Esophagus muscularis mucosa (tissue), 4 donors: ENCODE measurements around the gene GDF7. TPM values are rescaled to one million over a fixed set of nuclear protein-coding genes. Genes with fewer than 3 reads are reported as not detected.

Experiments
- DNase-seq: peaks from one replicate; pipeline ENCODE4 v3.0.0-alpha.2; 2017; ENCODE audit errors: extremely low spot score
- H3K27ac ChIP-seq, 4 donors: fragments of 200-600 bp; sonication (generic); replicated peaks in 1 of 4; 1 replicate in 3 of 4; 2 replicates in 1 of 4; pipeline ENCODE4 v1.5.1; 2016 to 2019; ENCODE audit warnings: mild to moderate bottlenecking in 1 of 4
- H3K27me3 ChIP-seq, 4 donors: fragments of 200-600 bp; sonication (generic); one replicate each; pipeline versions ENCODE4 v1.5.1 to v1.6.0; 2016 to 2019
- H3K36me3 ChIP-seq, 4 donors: fragments of 200-600 bp; sonication (generic); one replicate each; pipeline ENCODE4 v1.5.1; 2016 to 2019
- H3K4me1 ChIP-seq, 4 donors: fragments of 200-600 bp; sonication (generic); one replicate each; pipeline ENCODE4 v1.5.1; 2016 to 2019
- H3K4me3 ChIP-seq, 4 donors: fragments of 200-600 bp; sonication (generic); 1 replicate in 2 of 4; 2 replicates in 2 of 4; pipeline ENCODE4 v1.5.1; 2016 to 2019; ENCODE audit warnings: mild to moderate bottlenecking in 4 of 4, moderate library complexity in 1 of 4
- H3K9me3 ChIP-seq, 4 donors: fragments of 200-600 bp; sonication (generic); 1 replicate in 3 of 4; 2 replicates in 1 of 4; pipeline ENCODE4 v1.5.1; 2016 to 2019
- CTCF ChIP-seq, 3 experiments: fragments of 200-600 bp in 2 of 3; fragments of 450-650 bp in 1 of 3; sonication (generic) in 2 of 3; IDR thresholded peaks; one replicate each; pipeline ENCODE4 v1.5.1; 2017 to 2019; ENCODE audit warnings: antibody characterized with exemption in 3 of 3, mild to moderate bottlenecking in 2 of 3, moderate library complexity in 1 of 3
- EP300 ChIP-seq: sonication (generic); formaldehyde crosslinking; IDR thresholded peaks from one replicate; pipeline ENCODE4 v1.6.1; 2017; ENCODE audit warnings: antibody characterized with exemption
- POLR2A ChIP-seq: fragments of 450-650 bp; IDR thresholded peaks from one replicate; pipeline ENCODE4 v1.6.1; 2017; ENCODE audit warnings: antibody characterized with exemption, moderate library complexity, mild to moderate bottlenecking, low read depth
- POLR2AphosphoS5 ChIP-seq, 2 donors: sonication (generic); formaldehyde crosslinking; IDR thresholded peaks; one replicate each; pipeline ENCODE4 v1.6.1; 2017; ENCODE audit warnings: antibody characterized with exemption in 2 of 2
- WGBS: methylation state at CpG from one replicate; pipeline ENCODE4 v1.1.5; 2018; 5-methylcytosine and 5-hydroxymethylcytosine counted together
- intact Hi-C: fragments of 100-400 bp; cut with DNase I; formaldehyde crosslinking; loops from one replicate; pipeline ENCODE4 v1.15.1; 2023
- total RNA-seq, 4 donors: library from RNA; depleted of rRNA; stranded (reverse); fragments of >200 nt; gene quantifications; one replicate each; pipeline versions ENCODE4 v1.1.0 to v1.2.1, GENCODE V29; 2016

GDF7 gene
- total RNA-seq, 4 donors from 2014 or later: 2.7 to 10.4 (median 7.4) TPM

GRCh38 chr2:20619624-20620024 lies 47.3 kb upstream of the GDF7 start:
- no peak for DNase-seq
- intact Hi-C loops: no loop called here

GRCh38 chr2:20620271-20620681 lies 46.7 kb upstream of the GDF7 start:
- H3K4me1 ChIP-seq: peaks cover 72 to 90% (median 81%) of the 10 kb centered on the region in 4 donors
- no peak for TF ChIP-seq CTCF (IDR thresholded peaks at IDR 0.05)
- no peak for TF ChIP-seq POLR2AphosphoS5 (IDR thresholded peaks at IDR 0.05)
- TF ChIP-seq POLR2A: no peak
- no peak for TF ChIP-seq EP300
- no peak for DNase-seq
- no peak overlapping the region for H3K4me3 ChIP-seq
- intact Hi-C loops: no loop called here
- H3K27ac ChIP-seq: peak overlapping the region; percentile 96 to 99 (median 96)
- 82% methylated on average over 8 of the region's 8 CpGs for WGBS
- peaks cover 33 to 57% (median 44%) of the 10 kb centered on the region in 4 donors for H3K36me3 ChIP-seq
- H3K27me3 ChIP-seq: no peaks in the 10 kb centered on the region
- no peaks in the 10 kb centered on the region for H3K9me3 ChIP-seq

More at GRCh38 chr2:20619624-20620024, 47.3 kb upstream of the GDF7 start:
- Histone ChIP-seq H3K27ac (peak overlapping the region; percentile 96 to 99 (median 96)), H3K36me3 (peaks cover 33 to 51% (median 41%) of the 10 kb centered on the region in 4 donors), H3K27me3 (no peaks in the 10 kb centered on the region), H3K9me3 (no peaks in the 10 kb centered on the region), H3K4me1 (peaks cover 72 to 90% (median 81%) of the 10 kb centered on the region in 4 donors), H3K4me3 (no peak overlapping the region)
- peak in 1 of 2 donors; percentile 14 for TF ChIP-seq POLR2AphosphoS5 (IDR thresholded peaks at IDR 0.05)
- TF ChIP-seq POLR2A: no peak
- WGBS: 63% methylated on average over 8 of the region's 13 CpGs

- no peak overlapping the region for H3K4me3 ChIP-seq
- WGBS: 83% methylated on average over 4 of the region's 4 CpGs
- no peak for TF ChIP-seq EP300
- no peak for TF ChIP-seq CTCF (IDR thresholded peaks at IDR 0.05)
- no peak for TF ChIP-seq POLR2A
- no peak for TF ChIP-seq POLR2AphosphoS5 (IDR thresholded peaks at IDR 0.05)
- peaks cover 33 to 59% (median 44%) of the 10 kb centered on the region in 4 donors for H3K36me3 ChIP-seq
- no peaks in the 10 kb centered on the region for H3K9me3 ChIP-seq
- intact Hi-C loops: no loop called here
- peaks cover 72 to 90% (median 80%) of the 10 kb centered on the region in 4 donors for H3K4me1 ChIP-seq
- H3K27me3 ChIP-seq: no peaks in the 10 kb centered on the region
- peak overlapping the region; percentile 96 to 99 (median 96) for H3K27ac ChIP-seq
- DNase-seq: no peak
Observed at GRCh38 chr2:20620696-20621365, 46.1 kb upstream of the GDF7 start.

GRCh38 chr2:20621366-20622295 lies 45.3 kb upstream of the GDF7 start:
- Histone ChIP-seq H3K36me3 (peaks cover 33 to 61% (median 47%) of the 10 kb centered on the region in 4 donors), H3K27ac (peak overlapping the region; percentile 96 to 99 (median 96)), H3K27me3 (no peaks in the 10 kb centered on the region), H3K9me3 (no peaks in the 10 kb centered on the region), H3K4me3 (no peak overlapping the region), H3K4me1 (peaks cover 71 to 90% (median 79%) of the 10 kb centered on the region in 4 donors)
- intact Hi-C loops: no loop called here
- DNase-seq: no peak
- WGBS: 94% methylated on average over 8 of the region's 12 CpGs
- TF ChIP-seq POLR2A (no peak), POLR2AphosphoS5 (IDR thresholded peaks at IDR 0.05) (no peak), EP300 (no peak), CTCF (IDR thresholded peaks at IDR 0.05) (no peak)

GRCh38 chr2:20622296-20622686 lies 44.7 kb upstream of the GDF7 start:
- no peak overlapping the region for H3K4me3 ChIP-seq
- intact Hi-C loops: no loop called here
- 93% methylated on average over 11 of the region's 11 CpGs for WGBS
- peaks cover 33 to 64% (median 47%) of the 10 kb centered on the region in 4 donors for H3K36me3 ChIP-seq
- H3K27me3 ChIP-seq: no peaks in the 10 kb centered on the region
- TF ChIP-seq POLR2AphosphoS5 (IDR thresholded peaks at IDR 0.05) (no peak), EP300 (no peak), POLR2A (no peak), CTCF (IDR thresholded peaks at IDR 0.05) (no peak)
- H3K4me1 ChIP-seq: peaks cover 71 to 90% (median 79%) of the 10 kb centered on the region in 4 donors
- H3K9me3 ChIP-seq: no peaks in the 10 kb centered on the region
- H3K27ac ChIP-seq: peak overlapping the region; percentile 96 to 99 (median 96)
- no peak for DNase-seq
